ENCODE results near the gene GJB1. TPM values are rescaled to one million over a fixed set of nuclear protein-coding genes. Genes with fewer than 3 reads are reported as not detected.
"Not testable (repeated sequence)": the region's sequence is repeated elsewhere in the genome, so short reads cannot be mapped to it uniquely, and the experiment has no call there.

Gene GJB1
- under 1 TPM; 0.04 to 0.16 TPM for polyA plus RNA-seq

DNA sequence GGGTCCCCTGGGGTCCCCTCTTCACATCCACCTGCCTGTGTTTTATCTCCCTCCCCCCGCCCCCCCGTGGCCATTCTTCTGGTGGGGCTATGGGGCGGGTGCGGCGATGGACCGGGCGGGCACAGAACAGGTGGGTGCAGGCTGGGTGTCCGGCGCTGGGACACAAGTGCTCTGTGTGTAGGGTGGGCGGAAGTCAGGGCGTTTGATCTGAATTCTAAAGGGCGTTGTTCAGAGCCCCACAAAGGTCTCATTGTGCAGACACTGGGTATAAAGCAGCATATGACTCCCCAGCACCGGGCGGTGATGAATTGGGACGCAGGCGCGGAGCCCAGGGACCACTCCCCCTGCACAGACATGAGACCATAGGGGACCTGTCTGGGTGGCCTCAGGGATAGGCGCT is at the start of gene GJB1:
TSS of gene GJB1 (plus strand) at position 296 of the 400 bp plus-strand sequence. CDS start 484 bp downstream, outside the sequence.
- 79 to 82% methylated on average over 18 of the region's 18 CpGs for WGBS, 2 donors
- Histone ChIP-seq H3K36me3 (ENCODE audit: control insufficient read depth in 2 of 2, insufficient read depth in 2 of 2, low read length in 1 of 2) (no peaks in the 10 kb centered on the region), H3K27me3 (ENCODE audit: control insufficient read depth in 1 of 2, insufficient read depth in 2 of 2, low read length in 2 of 2) (no peaks in the 10 kb centered on the region), H3K4me1 (ENCODE audit: control insufficient read depth in 2 of 2, insufficient read depth in 2 of 2, low read length in 1 of 2) (no peaks in the 10 kb centered on the region), H3K9me3 (ENCODE audit: control insufficient read depth in 2 of 2, insufficient read depth in 1 of 2, low read depth in 1 of 2, low read length in 1 of 2) (no peaks in the 10 kb centered on the region), H3K27ac (ENCODE audit: low read depth in 2 of 2, low read length in 1 of 2) (no peak within 1 kb of the TSS), H3K4me3 (ENCODE audit: low read depth in 1 of 2, low read length in 2 of 2) (no peak within 1 kb of the TSS)

- Histone ChIP-seq H3K9me3 (ENCODE audit: control insufficient read depth in 2 of 2, insufficient read depth in 1 of 2, low read depth in 1 of 2, low read length in 1 of 2) (no peaks in the 10 kb centered on the region), H3K27me3 (ENCODE audit: control insufficient read depth in 1 of 2, insufficient read depth in 2 of 2, low read length in 2 of 2) (peaks cover 0 to 3% of the 10 kb centered on the region in 2 donors), H3K36me3 (ENCODE audit: control insufficient read depth in 2 of 2, insufficient read depth in 2 of 2, low read length in 1 of 2) (no peaks in the 10 kb centered on the region), H3K4me1 (ENCODE audit: control insufficient read depth in 2 of 2, insufficient read depth in 2 of 2, low read length in 1 of 2) (no peaks in the 10 kb centered on the region), H3K27ac (ENCODE audit: low read depth in 2 of 2, low read length in 1 of 2) (no peak overlapping the region), H3K4me3 (ENCODE audit: low read depth in 1 of 2, low read length in 2 of 2) (no peak overlapping the region)
- WGBS, 2 donors = 63 to 93% methylated on average over 2 of the region's 2 CpGs
These were observed 49.6 kb upstream of the GJB1 start for GRCh38 chrX:71173440-71173839.

GRCh38 chrX:71174795-71175194 is 48.2 kb upstream of the GJB1 start:
- 67 to 81% methylated on average over 1 of the region's 1 CpG for WGBS, 2 donors
- no peaks in the 10 kb centered on the region for H3K4me1 ChIP-seq (ENCODE audit: control insufficient read depth in 2 of 2, insufficient read depth in 2 of 2, low read length in 1 of 2)

DNA sequence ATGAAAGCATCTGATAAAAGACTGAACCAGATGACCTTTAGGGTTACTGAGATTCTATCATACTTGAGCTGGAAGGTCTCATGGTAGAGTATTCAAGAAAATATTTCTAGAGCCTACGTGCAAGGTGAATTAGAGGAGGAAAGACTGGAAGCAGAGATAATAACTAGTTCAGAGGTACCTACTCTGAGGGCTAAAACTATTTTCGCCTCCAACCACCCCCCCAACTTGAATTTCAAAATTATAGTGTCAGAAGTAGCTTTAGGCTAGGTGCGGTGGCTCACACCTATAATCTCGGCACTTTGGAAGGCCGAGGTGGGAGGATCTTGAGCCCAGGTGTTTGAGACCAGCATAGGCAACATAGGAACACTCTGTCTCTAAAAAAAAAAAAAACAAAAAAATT is 47.5 kb upstream of the GJB1 start:
- Histone ChIP-seq H3K27me3 (ENCODE audit: control insufficient read depth in 1 of 2, insufficient read depth in 2 of 2, low read length in 2 of 2) (peaks cover 0 to 3% of the 10 kb centered on the region in 2 donors), H3K4me1 (ENCODE audit: control insufficient read depth in 2 of 2, insufficient read depth in 2 of 2, low read length in 1 of 2) (no peaks in the 10 kb centered on the region), H3K4me3 (ENCODE audit: low read depth in 1 of 2, low read length in 2 of 2) (no peak overlapping the region), H3K9me3 (ENCODE audit: control insufficient read depth in 2 of 2, insufficient read depth in 1 of 2, low read depth in 1 of 2, low read length in 1 of 2) (no peaks in the 10 kb centered on the region), H3K36me3 (ENCODE audit: control insufficient read depth in 2 of 2, insufficient read depth in 2 of 2, low read length in 1 of 2) (no peaks in the 10 kb centered on the region), H3K27ac (ENCODE audit: low read depth in 2 of 2, low read length in 1 of 2) (no peak overlapping the region)
- WGBS, 2 donors = 83 to 87% methylated on average over 5 of the region's 5 CpGs

More at GRCh38 chrX:71174795-71175194, 48.2 kb upstream of the GJB1 start:
- Histone ChIP-seq H3K27me3 (ENCODE audit: control insufficient read depth in 1 of 2, insufficient read depth in 2 of 2, low read length in 2 of 2) (peaks cover 0 to 3% of the 10 kb centered on the region in 2 donors), H3K4me3 (ENCODE audit: low read depth in 1 of 2, low read length in 2 of 2) (no peak overlapping the region), H3K27ac (ENCODE audit: low read depth in 2 of 2, low read length in 1 of 2) (no peak overlapping the region), H3K36me3 (ENCODE audit: control insufficient read depth in 2 of 2, insufficient read depth in 2 of 2, low read length in 1 of 2) (no peaks in the 10 kb centered on the region), H3K9me3 (ENCODE audit: control insufficient read depth in 2 of 2, insufficient read depth in 1 of 2, low read depth in 1 of 2, low read length in 1 of 2) (no peaks in the 10 kb centered on the region)

- Histone ChIP-seq H3K27me3 (ENCODE audit: control insufficient read depth in 1 of 2, insufficient read depth in 2 of 2, low read length in 2 of 2) (peaks cover 0 to 3% of the 10 kb centered on the region in 2 donors), H3K9me3 (ENCODE audit: control insufficient read depth in 2 of 2, insufficient read depth in 1 of 2, low read depth in 1 of 2, low read length in 1 of 2) (no peaks in the 10 kb centered on the region), H3K36me3 (ENCODE audit: control insufficient read depth in 2 of 2, insufficient read depth in 2 of 2, low read length in 1 of 2) (no peaks in the 10 kb centered on the region), H3K4me3 (ENCODE audit: low read depth in 1 of 2, low read length in 2 of 2) (no peak overlapping the region), H3K4me1 (ENCODE audit: control insufficient read depth in 2 of 2, insufficient read depth in 2 of 2, low read length in 1 of 2) (no peaks in the 10 kb centered on the region), H3K27ac (ENCODE audit: low read depth in 2 of 2, low read length in 1 of 2) (no peak overlapping the region)
- 55 to 70% methylated on average over 3 of the region's 3 CpGs for WGBS, 2 donors
These were observed 45.7 kb upstream of the GJB1 start for GRCh38 chrX:71177327-71177726.

GRCh38 chrX:71178908-71179307 is 44.1 kb upstream of the GJB1 start:
- H3K9me3 ChIP-seq (ENCODE audit: control insufficient read depth in 2 of 2, insufficient read depth in 1 of 2, low read depth in 1 of 2, low read length in 1 of 2) = no peaks in the 10 kb centered on the region
- no peaks in the 10 kb centered on the region for H3K36me3 ChIP-seq (ENCODE audit: control insufficient read depth in 2 of 2, insufficient read depth in 2 of 2, low read length in 1 of 2)
- H3K27me3 ChIP-seq (ENCODE audit: control insufficient read depth in 1 of 2, insufficient read depth in 2 of 2, low read length in 2 of 2) = no peaks in the 10 kb centered on the region
- WGBS, 2 donors = 0 to 4% methylated on average over 4 of the region's 4 CpGs
- no peak overlapping the region for H3K4me3 ChIP-seq (ENCODE audit: low read depth in 1 of 2, low read length in 2 of 2)
- no peaks in the 10 kb centered on the region for H3K4me1 ChIP-seq (ENCODE audit: control insufficient read depth in 2 of 2, insufficient read depth in 2 of 2, low read length in 1 of 2)
- H3K27ac ChIP-seq (ENCODE audit: low read depth in 2 of 2, low read length in 1 of 2) = no peak overlapping the region

- H3K36me3 ChIP-seq (ENCODE audit: control insufficient read depth in 2 of 2, insufficient read depth in 2 of 2, low read length in 1 of 2); H3K27ac ChIP-seq (ENCODE audit: low read depth in 2 of 2, low read length in 1 of 2); H3K4me3 ChIP-seq (ENCODE audit: low read depth in 1 of 2, low read length in 2 of 2); H3K27me3 ChIP-seq (ENCODE audit: control insufficient read depth in 1 of 2, insufficient read depth in 2 of 2, low read length in 2 of 2); H3K9me3 ChIP-seq (ENCODE audit: control insufficient read depth in 2 of 2, insufficient read depth in 1 of 2, low read depth in 1 of 2, low read length in 1 of 2); H3K4me1 ChIP-seq (ENCODE audit: control insufficient read depth in 2 of 2, insufficient read depth in 2 of 2, low read length in 1 of 2): not testable (repeated sequence)
- WGBS, 2 donors = 76 to 96% methylated on average over 9 of the region's 9 CpGs
These were observed 42.3 kb upstream of the GJB1 start for GRCh38 chrX:71180579-71181265.

- Histone ChIP-seq H3K27ac (ENCODE audit: low read depth in 2 of 2, low read length in 1 of 2) (peak overlapping the region; percentile 78 to 83), H3K4me1 (ENCODE audit: control insufficient read depth in 2 of 2, insufficient read depth in 2 of 2, low read length in 1 of 2) (peaks cover 0 to 3% of the 10 kb centered on the region in 2 donors), H3K27me3 (ENCODE audit: control insufficient read depth in 1 of 2, insufficient read depth in 2 of 2, low read length in 2 of 2) (no peaks in the 10 kb centered on the region), H3K9me3 (ENCODE audit: control insufficient read depth in 2 of 2, insufficient read depth in 1 of 2, low read depth in 1 of 2, low read length in 1 of 2) (no peaks in the 10 kb centered on the region), H3K36me3 (ENCODE audit: control insufficient read depth in 2 of 2, insufficient read depth in 2 of 2, low read length in 1 of 2) (no peaks in the 10 kb centered on the region), H3K4me3 (ENCODE audit: low read depth in 1 of 2, low read length in 2 of 2) (peak overlapping the region; percentile 31 to 43)
- WGBS, 2 donors = 6 to 37% methylated on average over 10 of the region's 10 CpGs
These were observed 41.5 kb upstream of the GJB1 start for GRCh38 chrX:71181558-71181909.

- Histone ChIP-seq H3K36me3 (ENCODE audit: control insufficient read depth in 2 of 2, insufficient read depth in 2 of 2, low read length in 1 of 2) (no peaks in the 10 kb centered on the region), H3K27ac (ENCODE audit: low read depth in 2 of 2, low read length in 1 of 2) (peak overlapping the region; percentile 80 to 87), H3K4me1 (ENCODE audit: control insufficient read depth in 2 of 2, insufficient read depth in 2 of 2, low read length in 1 of 2) (peaks cover 0 to 3% of the 10 kb centered on the region in 2 donors), H3K4me3 (ENCODE audit: low read depth in 1 of 2, low read length in 2 of 2) (peak overlapping the region; percentile 31 to 43), H3K27me3 (ENCODE audit: control insufficient read depth in 1 of 2, insufficient read depth in 2 of 2, low read length in 2 of 2) (no peaks in the 10 kb centered on the region), H3K9me3 (ENCODE audit: control insufficient read depth in 2 of 2, insufficient read depth in 1 of 2, low read depth in 1 of 2, low read length in 1 of 2) (no peaks in the 10 kb centered on the region)
- 1 to 25% methylated on average over 42 of the region's 42 CpGs for WGBS, 2 donors
These were observed 40.9 kb upstream of the GJB1 start for GRCh38 chrX:71181910-71182799.

Measured in esophagus (tissue), 2 donors.